ENCODE data around the gene VDAC1.
"Not testable (repeated sequence)": the region's sequence is repeated elsewhere in the genome, so short reads cannot be mapped to it uniquely, and the experiment has no call there.

VDAC1 gene

DNA sequence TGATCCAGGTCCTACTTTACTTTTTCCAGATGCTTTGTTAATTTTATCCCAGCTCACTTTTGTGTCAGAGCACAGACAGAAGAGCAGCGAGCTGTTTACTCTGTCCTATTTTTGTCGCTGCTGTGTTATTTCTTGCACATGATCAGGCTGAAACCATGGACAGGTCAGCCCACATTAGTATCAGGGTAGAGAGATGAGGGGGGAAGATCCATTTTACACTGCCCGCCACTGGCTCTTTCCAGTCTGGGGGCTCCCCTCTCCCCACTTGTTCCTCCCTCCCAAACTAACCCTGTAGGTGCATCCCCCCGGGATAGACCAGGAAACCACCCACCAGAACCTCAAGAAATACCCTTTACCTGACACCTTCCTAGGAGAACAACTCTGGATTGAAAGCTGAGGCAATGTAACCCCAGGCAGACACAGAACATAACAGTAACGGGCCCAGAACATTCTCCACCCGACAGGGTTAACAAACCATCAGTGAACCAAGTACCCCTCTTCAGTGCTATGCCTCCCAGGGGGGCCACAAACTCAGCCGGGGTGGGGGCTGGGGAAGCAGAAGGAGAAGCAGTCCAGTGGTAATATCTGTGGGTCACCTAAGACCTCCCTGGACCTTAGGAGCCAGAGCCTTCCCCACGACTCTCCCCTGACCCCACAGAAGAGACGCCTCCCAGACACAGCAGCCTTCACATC is 10.3 kb downstream of the VDAC1 start:
- DNase-seq = no peak

DNA sequence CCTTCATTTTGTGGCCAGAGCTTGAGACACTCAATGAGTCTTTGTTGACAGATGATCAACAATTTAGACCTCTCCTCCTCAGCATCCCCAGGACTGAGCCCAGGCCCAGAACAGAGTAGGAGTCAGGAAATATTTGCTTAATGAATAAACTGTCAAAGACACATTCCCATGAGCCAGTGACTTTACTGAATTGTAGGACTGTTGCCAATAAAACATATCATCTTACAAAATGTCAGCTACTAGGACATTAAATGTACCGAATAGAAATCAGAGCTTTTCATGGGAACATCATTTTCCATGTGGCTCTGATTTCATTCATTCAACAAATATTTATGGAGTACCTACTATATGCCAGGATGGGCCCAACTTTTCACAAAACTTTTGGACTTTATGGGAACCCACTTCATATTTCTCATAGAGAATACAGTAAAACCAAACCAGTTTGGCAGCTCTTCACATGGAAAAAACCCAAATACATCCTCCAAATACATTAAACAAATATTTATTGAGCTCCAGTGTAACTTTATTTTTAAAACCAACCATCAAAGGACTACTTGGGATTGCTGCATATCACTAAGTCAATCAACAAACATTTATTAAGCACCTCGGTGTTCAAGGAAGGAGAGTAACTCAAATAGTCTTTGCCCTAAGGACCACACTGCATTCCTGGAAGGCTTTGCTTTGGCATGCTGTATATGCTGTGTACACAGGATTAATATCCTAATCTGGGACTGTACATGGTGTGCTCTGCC is 11.4 kb downstream of the VDAC1 start:
- DNase-seq = no peak

DNA sequence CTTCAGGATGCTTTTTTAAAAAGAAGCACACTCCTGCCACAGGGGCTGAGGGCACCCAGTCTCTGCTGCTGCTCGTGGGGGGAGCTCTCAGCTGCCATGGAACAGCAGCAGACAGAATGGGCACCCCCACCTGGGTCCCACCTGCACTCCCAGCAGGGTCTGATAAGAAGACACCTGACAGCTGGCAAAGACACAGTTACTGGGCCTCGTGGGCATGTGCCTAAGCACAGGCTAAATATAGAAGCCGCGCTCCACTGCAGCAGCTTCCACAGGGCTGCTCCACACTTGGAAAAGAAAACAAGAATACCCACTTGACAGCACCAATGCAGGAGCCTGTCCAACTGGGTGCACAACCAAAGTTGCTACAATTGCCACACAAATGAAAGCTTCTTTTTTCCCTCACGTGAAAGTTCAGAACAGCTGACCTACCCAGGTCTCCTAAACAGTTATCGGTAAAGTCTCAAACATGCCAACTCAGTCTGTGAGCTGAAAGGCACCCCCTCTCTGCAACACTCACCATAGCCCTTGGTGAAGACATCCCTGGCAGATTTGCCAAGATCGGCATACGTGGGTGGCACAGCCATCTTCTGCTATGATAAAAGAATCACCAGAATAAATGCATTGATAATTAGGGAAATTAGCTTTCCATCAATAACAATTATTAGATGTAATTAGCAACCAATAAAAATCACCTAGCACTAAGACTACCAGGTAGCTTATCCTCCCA is 12.2 kb downstream of the VDAC1 start:
- no peak for DNase-seq

DNA sequence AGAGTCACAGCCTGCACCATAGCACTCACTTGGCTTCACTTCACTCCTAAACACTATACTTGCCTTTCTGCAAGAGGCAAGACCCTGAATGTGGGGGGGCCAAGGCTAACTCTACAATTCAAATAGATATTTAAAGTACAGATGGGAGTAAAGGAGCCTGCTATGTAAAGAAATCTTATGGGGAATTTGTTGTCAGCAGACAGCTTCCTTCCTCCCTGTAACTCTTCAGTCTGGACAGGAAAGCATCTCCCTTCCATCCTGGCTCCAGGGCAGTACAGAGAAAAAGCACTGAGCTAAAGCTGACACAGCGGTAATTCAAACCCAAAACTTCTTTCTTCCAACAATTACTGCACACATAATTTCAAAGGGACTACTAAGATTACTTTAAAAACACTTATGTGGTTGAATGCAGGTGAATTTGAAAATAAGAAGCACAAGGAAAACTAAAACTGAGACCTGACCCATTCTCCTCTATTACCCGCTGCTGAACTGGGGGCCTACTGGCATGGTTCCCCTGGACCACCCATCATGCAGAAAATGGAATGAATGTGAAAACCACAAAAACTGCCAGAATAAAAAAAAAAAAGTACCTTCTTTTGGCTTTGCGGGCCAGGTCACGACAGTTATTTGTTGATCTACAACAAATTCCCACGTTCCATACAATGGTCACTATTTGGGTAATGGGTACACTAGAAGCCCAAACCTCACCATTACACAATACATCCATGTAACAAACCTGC is 13.4 kb downstream of the VDAC1 start:
- no peak for DNase-seq

DNA sequence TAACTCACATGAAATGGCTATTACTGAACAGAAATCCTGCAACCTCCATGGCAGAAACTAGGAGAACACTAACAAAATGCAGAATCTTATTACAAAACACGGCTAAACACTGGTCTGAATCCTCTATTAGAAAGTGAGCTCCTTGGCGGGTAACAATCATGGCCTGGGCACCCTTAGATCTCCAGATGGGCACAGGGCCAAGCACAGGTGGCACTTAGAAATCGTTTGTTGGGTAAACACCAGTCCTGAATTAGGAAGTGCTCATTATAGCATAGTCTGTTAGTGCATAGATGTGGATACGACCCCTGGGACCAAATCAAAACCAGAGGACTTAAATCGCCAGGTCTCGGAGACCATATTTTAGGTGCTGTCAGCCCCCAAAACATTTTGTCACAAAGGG is 14.4 kb downstream of the VDAC1 start:
- DNase-seq = no peak

DNA sequence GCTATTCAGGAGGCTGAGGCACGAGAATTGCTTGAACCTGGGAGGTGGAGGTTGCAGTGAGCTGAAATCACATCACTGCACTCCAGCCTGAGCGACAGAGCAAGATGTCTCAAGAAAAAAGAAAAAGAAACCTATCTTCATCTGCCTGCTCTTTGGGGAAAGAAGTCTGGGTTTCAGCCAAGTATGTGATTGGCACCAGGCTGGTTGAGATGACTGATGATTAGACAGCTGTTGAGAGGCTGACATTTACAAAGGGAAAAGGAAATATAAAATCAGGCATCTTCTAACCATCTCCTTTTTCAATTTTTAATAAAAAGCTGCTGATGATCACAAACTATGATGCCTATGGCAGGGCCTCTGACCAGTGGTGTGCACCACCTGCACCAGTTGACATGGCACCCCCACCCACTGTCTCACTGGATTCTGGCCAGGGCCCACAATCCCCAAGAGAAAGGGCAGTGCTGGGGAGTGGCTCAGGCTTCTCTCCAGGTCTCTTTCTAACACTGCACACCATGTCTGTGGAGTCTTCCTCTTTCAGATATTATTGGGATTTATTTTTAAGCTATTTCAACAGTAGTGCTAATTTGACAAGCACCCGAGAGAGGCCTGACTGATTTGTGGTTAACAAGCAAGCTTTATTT is 19.1 kb downstream of the VDAC1 start:
- no peak for DNase-seq

DNA sequence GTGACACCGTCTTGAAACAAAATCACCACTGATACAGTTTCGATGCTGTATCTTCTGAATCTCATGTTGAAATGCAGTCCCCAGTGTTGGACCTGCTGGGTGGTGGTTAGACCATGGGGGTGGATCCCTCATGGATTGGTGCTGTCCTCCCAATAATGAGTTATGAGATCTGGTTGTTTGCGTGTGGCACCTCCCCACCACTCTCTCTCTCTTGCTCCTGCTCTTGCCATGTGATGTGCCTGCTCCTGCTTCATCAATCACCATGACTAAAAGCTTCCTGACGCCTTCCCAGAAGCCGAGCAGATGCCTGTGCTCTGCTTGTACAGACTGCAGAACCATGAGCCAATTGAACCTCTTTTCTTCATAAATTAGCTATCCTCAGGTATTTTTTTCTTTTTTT is 21.1 kb downstream of the VDAC1 start:
- no peak for DNase-seq

DNA sequence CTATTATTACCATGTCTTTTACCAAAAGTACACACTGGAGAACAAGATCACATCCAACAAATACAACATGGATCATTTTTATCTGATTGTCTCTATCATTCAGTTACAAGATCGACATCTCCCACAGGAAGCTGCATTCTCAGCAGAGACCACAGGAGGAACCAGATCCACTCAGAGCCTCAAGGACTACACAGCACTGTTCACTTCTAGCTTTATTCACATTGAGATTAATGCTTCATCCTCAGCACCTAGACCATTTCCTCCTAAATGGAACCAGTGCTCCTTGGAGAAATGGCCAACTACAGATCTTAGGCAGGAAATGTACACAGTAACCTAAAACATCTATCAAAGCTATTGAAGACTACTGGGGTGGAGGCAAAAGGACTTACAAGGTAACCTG is 23.1 kb downstream of the VDAC1 start:
- no peak for DNase-seq

DNA sequence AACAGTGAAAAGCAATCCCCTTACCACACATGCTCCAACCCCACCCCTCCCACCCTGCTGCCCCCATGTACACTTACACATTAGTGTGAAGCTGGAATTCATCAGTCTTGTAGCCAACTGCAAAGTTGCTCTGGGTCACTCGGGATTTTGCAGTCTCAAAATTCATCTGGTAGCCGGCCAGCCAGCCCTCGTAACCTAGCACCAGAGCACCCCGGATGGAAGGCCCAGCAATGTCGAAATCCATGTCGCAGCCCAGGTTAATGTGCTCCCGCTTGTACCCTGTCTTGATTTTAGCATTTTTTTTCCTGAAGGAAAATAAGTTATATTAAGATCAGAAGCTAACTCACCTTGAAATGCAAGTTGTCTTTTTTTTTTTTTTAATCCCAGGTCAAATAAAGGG is 24.1 kb downstream of the VDAC1 start:
- DNase-seq = no peak

DNA sequence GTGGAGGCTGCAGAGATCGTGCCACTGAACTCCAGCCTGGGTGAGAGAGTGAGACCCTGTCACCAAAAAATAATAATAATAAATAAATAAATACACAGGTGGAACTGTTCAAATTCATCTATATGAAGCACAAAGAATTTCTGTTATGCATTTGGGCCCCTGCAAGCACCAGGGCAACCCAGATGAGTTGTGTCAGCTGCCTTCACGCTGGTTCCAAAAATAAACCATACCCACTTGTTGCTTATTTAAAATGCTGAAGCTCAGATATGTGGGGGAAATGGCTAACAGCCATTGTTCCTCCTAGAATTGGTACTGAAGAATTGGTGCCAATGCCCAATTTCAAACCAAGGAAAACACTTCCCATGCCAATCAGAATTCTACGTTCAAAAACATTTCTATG is 25.8 kb downstream of the VDAC1 start:
- DNase-seq = no peak

DNA sequence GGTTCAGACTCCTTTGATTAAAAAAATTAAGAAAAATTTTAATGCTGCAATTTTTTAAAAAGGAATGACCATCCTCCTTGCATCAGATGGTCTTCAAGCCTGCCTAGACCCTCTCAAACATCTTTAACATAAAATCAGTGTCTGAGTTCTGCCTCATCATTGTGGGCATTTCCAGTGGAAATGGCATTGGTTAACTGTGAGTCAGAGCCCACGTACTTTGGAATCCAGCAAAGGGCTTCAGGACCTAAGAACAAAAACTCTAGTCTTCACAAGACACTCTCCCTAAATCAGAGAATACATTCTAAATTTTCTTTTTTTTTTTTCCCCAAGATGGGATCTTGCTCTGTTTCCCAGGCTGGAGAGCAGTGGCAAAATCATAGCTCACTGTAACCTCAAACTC is 26.9 kb downstream of the VDAC1 start:
- no peak for DNase-seq

DNA sequence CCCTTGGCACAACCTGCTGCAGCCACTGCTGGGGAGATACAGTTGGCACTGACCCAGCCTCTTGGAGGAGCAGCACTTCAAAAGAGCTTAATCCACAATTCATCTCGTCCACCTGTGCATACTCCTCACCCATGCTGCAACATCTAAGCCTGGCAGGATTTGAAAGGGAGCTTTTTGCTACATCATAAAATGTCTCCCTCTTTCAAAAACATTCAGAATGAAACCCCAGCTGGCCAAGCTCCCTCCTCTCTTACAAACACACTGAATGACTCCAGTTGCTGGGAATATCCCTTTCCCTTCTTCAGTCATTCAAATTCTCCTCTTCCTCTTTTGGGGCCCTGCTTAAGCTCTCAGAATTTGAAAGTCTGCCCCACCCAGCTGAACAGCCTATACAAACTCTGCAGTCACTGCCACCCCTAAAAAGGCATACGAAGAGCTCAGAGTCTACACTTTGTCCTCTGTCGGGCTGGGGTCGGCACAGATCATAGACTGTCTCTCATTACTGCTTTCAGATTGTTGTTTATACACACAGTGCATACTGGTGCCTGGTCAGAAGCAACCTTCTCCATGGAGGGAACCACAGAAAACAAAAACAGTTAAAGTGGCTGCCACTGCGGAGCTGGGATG is 27.5 kb downstream of the VDAC1 start:
- no peak for DNase-seq

DNA sequence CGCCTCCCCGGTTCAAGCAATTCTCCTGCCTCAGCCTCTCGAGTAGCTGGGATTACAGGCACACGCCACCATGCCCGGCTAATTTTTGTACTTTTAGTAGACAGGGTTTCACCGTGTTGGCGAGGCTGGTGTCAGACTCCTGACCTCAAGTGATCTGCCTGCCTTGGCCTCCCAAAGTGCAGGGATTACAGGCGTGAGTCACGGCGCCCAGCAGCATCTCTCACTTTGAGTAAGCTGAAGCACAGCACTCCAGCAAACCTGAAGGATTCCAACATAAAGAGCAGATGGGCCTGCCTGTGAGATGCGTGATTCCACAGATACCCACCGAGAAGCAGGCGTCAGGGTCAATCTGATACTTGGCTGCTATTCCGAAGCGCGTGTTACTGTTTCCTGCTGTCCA is 29.2 kb downstream of the VDAC1 start:
- DNase-seq = not testable (repeated sequence)

DNA sequence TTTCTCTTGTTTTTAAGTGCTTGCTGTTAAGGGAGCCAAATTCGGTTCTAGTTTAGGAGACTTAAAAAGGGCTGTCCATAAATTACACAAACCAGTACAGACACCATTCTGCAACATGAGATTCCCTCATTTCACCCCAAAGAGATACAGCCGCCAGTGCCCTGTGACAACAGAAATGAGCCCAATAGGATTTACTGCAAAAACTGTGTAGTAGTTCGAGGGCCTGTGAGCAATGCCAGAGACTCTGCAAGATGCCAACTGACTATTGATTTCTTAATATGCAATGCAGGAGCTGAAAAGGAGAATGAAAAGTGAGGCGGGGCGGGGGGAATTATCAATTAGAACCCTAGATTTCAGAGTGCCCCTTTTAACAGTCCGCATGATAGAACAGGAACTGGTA is 30.6 kb downstream of the VDAC1 start:
- no peak for DNase-seq

DNA sequence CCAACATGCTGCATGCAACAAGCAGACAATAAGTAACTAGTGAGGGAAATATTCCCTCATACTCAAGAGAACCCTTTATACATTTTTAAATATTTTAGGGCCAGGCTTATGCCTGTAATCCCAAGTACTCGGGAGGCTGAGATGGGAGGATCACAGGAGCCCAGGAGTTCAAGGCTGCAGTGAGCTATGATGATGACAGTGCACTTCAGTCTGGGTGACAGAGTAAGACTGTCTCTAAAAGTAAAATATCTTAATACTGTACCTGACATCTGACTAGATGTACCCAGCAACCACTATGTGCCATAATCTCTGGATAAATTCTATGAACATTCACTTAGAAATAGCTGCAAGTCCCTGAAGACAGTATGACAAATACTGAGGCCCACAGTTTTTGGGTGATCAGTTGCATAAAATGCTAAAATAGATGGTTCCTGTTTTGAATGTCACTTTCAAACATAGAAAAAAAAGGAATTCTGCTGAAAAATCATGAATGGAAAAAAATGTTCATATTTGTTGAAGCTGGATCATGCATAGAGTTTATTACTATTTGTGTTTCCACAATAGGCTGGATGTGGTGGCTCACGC is 34.4 kb downstream of the VDAC1 start:
- DNase-seq = no peak

DNA sequence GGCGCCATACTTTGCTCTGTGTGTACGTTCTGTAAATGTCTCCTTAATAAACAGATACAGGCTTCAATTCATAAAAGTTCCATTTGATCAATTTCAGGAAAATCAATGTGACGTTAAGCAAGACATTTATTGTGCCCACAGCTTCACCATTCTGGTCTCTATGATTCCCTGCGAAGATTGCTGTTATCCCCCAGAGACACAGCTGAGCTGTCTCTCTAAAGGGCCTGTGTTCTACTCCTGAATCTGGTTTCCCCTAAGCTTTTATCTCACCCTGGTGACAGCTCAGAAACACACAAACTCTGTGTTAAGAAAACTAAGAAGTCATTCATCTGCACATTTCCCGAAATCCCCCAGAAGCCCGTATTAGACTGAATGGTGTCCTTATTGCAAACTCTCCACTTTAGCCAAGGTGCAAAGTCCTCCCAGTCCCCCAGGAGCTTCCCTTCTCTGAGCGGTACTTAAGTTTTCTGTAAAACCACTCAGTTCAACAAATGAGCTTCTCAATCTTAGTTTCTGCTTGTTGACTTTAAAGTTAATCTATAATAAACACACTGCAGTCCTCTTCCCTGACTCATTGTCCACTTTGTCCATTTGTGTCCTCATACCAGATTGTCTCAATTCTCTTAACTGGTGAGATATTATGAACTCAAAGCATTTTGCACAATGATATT is 35.0 kb downstream of the VDAC1 start:
- no peak for DNase-seq

DNA sequence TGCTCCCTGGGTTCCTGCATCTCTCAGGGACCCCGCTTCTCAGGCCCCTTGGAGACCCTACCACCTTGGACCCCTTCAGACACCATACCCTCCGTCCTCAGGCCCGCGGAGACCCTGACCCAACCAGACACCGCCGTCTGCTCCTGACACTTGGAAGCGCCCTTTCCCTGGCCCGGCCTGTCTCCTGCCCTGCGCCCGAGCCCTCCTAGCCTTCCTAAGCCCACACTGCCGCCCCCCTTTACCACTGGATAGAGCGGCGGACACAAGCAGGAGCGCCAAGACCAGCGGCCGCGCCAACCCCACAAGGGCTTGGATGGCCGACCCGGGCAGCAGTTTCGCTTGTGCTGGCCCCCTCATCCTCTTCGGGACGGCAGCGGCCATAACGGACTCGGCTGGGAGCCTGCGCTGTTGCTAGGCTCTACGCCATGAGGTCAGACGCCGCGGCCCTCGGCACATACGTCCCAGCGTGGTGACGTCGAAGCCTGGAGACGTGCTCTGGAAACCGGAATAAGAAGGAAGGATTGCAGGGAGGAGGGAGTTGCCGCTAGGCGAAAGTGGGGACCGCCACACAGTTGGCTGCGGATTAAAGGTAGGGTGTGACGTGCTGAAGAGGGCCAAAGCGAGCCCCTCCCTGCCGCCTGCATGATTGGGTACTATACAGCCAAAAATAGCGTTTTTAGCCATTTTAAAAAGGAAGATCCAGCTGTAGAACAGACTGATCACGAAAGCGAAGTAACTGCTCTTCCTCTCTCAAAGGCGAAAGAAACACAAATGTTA is 36.4 kb downstream of the VDAC1 start, which contains the start of gene C5orf15:
Gene C5orf15, minus strand, starts transcription at position 422 of the 777 bp plus-strand sequence. Its CDS starts 41 bp downstream, at position 381.
- peak; percentile 96 for DNase-seq

DNA sequence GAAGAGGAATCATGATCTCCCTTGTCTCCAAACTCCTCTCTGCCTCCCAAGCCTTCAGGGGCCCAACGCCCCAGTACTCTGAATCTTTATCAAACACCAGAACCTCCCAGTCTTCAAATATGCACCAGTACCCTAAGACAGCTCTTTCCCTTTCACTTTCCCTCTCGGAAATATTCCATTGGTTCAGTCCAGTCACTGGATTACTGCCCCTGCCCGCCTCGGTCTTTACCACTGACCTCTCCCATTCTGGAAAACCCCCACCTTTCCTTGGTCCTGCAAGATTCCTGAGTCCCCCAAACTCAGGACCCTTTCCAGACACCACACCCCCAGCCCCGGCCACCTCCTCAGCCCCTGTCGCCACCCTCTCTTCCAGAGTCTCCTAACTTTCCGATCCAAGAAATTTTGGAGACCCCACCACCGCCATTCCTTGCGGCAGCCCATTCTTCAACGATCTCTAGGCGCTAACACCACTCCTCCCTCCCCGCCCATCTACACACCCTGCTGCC is 37.0 kb downstream of the VDAC1 start:
- DNase-seq = no peak

DNA sequence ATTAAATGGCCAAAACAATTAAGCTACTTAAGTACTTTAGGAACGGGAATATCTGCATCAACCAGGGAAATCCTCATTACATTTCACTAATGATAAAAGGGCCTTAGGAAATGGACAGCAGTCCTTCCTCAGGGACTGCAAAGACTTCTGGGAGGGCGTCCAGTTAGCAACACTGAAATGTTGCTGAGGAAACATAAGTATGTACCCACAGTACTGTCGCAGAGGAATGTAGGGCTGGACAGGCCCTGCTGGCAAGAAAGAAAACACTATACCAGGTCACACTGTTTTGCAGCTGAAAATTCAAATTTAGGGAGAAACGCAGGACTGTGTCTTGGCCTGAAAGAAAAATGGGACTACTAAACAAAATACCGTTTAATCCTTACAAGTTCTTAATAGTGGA is 37.7 kb downstream of the VDAC1 start:
- DNase-seq = no peak

DNA sequence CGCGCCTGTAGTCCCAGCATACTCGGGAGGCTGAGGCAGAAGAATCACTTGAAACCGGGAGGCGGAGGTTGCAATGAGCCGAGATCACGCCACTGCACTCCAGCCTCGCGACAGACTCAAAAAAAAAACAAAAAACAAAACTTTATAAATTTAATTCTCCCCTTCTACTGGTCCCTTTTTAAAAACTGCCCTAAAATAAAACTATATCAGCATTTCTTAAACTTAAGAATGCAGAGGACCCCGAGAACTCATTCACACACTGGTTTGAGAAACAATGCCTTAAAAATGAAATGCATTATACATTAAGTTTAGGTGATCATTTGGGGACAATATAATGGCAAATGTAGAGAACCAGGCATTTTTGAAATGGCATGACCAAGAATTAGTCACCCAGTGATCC is 38.7 kb downstream of the VDAC1 start:
- DNase-seq = no peak

Data from right forelimb (tissue), 1 donor.